ENCODE results near the gene CHD8. TPM values are rescaled to one million over a fixed set of nuclear protein-coding genes. Genes with fewer than 3 reads are reported as not detected.

Gene CHD8
- total RNA-seq, 1 experiment from 2014 or later, result 57.4 TPM

GRCh38 chr14:21350539-21350938, 105.4 kb downstream of the CHD8 start:
- H3K79me2 ChIP-seq (ENCODE audit: low read length), result no peaks in the 10 kb centered on the region
- no peak overlapping the region for H2AFZ ChIP-seq (ENCODE audit: low read length)
- intact Hi-C loops (cut with micrococcal nuclease), result no loop called here
- H3K4me2 ChIP-seq (ENCODE audit: low read length), result no peak overlapping the region
- H3K9me2 ChIP-seq (replicated peaks; ENCODE audit: low read length), result no peaks in the 10 kb centered on the region
- no peak for ATAC-seq
- no peak for TF ChIP-seq EZH2 (IDR thresholded peaks at IDR 0.05; ENCODE audit: low read length, unreplicated experiment)
- no peak for TF ChIP-seq EZH2phosphoT487 (IDR thresholded peaks at IDR 0.05; ENCODE audit: borderline replicate concordance, low read length)
- TF ChIP-seq, protein P1, sequence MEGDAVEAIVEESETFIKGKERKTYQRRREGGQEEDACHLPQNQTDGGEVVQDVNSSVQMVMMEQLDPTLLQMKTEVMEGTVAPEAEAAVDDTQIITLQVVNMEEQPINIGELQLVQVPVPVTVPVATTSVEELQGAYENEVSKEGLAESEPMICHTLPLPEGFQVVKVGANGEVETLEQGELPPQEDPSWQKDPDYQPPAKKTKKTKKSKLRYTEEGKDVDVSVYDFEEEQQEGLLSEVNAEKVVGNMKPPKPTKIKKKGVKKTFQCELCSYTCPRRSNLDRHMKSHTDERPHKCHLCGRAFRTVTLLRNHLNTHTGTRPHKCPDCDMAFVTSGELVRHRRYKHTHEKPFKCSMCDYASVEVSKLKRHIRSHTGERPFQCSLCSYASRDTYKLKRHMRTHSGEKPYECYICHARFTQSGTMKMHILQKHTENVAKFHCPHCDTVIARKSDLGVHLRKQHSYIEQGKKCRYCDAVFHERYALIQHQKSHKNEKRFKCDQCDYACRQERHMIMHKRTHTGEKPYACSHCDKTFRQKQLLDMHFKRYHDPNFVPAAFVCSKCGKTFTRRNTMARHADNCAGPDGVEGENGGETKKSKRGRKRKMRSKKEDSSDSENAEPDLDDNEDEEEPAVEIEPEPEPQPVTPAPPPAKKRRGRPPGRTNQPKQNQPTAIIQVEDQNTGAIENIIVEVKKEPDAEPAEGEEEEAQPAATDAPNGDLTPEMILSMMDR (conservative IDR thresholded peaks at IDR 0.05; ENCODE audit: low read depth, low read length), result no peak
- no peak overlapping the region for H3K4me3 ChIP-seq (ENCODE audit: low read length)
- CTCF ChIA-PET, result no interaction called here
- no peaks in the 10 kb centered on the region for H3K27me3 ChIP-seq (ENCODE audit: low read length)
- BruUV-seq (replicated peaks), result no TSS peak
- POLR2A ChIA-PET (ENCODE audit: unreplicated experiment), result no interaction called here
- H3K36me3 ChIP-seq (ENCODE audit: low read depth, low read length), result peaks cover 37% of the 10 kb centered on the region
- no peaks in the 10 kb centered on the region for H3K9me3 ChIP-seq (ENCODE audit: low read length)
- H3K27ac ChIP-seq (ENCODE audit: low read length), result no peak overlapping the region
- no peaks in the 10 kb centered on the region for H3F3A ChIP-seq (ENCODE audit: low read length, unreplicated experiment)
- H3K9ac ChIP-seq (ENCODE audit: low read length), result no peak overlapping the region
- no peaks in the 10 kb centered on the region for H3K4me1 ChIP-seq (ENCODE audit: insufficient read depth, low read length)
- no peaks in the 10 kb centered on the region for H4K20me1 ChIP-seq (ENCODE audit: low read length)
- DNase-seq, result no peak

DNA sequence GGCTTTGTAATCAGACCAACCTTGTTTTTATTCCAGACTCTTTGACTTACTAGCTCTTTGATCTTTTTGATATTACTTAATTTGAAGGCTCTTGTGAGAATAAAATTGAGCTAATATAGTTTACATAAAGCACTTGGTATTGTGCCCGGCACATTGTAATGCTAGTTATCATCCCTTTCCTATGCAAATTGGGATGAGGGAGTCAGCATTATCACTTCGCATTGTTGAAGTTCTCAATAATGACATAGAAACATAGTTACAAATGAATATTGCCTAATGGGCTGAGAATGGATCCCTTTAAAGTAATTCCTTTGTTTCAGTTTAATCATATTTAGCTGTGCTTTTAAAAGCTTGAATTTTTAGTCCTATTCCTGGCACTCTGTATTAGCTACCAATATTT, 108.7 kb downstream of the CHD8 start:
- CTCF ChIA-PET, result no interaction called here
- no TSS peak for BruUV-seq (replicated peaks)
- H4K20me1 ChIP-seq (ENCODE audit: low read length), result no peaks in the 10 kb centered on the region
- no peak for TF ChIP-seq EZH2phosphoT487 (IDR thresholded peaks at IDR 0.05; ENCODE audit: borderline replicate concordance, low read length)
- no peak for TF ChIP-seq EZH2 (IDR thresholded peaks at IDR 0.05; ENCODE audit: low read length, unreplicated experiment)
- TF ChIP-seq, protein P1 (conservative IDR thresholded peaks at IDR 0.05; ENCODE audit: low read depth, low read length), result no peak
- H3K4me3 ChIP-seq (ENCODE audit: low read length), result no peak overlapping the region
- no peaks in the 10 kb centered on the region for H3K9me2 ChIP-seq (replicated peaks; ENCODE audit: low read length)
- H3K4me1 ChIP-seq (ENCODE audit: insufficient read depth, low read length), result no peaks in the 10 kb centered on the region
- H3K4me2 ChIP-seq (ENCODE audit: low read length), result no peak overlapping the region
- no peaks in the 10 kb centered on the region for H3F3A ChIP-seq (ENCODE audit: low read length, unreplicated experiment)
- POLR2A ChIA-PET (ENCODE audit: unreplicated experiment), result interaction anchor here (0.5 to 0.6 kb wide), 2 partner anchors 18 to 75 kb away, joined by 3 to 15 read pairs; no protein-coding TSS in a partner anchor
- no peak overlapping the region for H3K9ac ChIP-seq (ENCODE audit: low read length)
- no peaks in the 10 kb centered on the region for H3K9me3 ChIP-seq (ENCODE audit: low read length)
- no peak overlapping the region for H3K27ac ChIP-seq (ENCODE audit: low read length)
- no peak overlapping the region for H2AFZ ChIP-seq (ENCODE audit: low read length)
- intact Hi-C loops (cut with micrococcal nuclease), result loop anchor here (10.0 kb wide), 1 partner anchor 1428 kb away; no protein-coding TSS in a partner anchor
- H3K36me3 ChIP-seq (ENCODE audit: low read depth, low read length), result peaks cover 11% of the 10 kb centered on the region
- DNase-seq (no peak), ATAC-seq (no peak)
- no peaks in the 10 kb centered on the region for H3K27me3 ChIP-seq (ENCODE audit: low read length)
- H3K79me2 ChIP-seq (ENCODE audit: low read length), result no peaks in the 10 kb centered on the region

GRCh38 chr14:21346532-21347135, 109.3 kb downstream of the CHD8 start:
- Histone ChIP-seq H3K27ac (ENCODE audit: low read length) (no peak overlapping the region), H3K36me3 (ENCODE audit: low read depth, low read length) (peaks cover 5% of the 10 kb centered on the region; the same call in 1 of the 2 replicates), H4K20me1 (ENCODE audit: low read length) (no peaks in the 10 kb centered on the region), H3K4me1 (ENCODE audit: insufficient read depth, low read length) (no peaks in the 10 kb centered on the region), H2AFZ (ENCODE audit: low read length) (no peak overlapping the region), H3K9me2 (replicated peaks; ENCODE audit: low read length) (no peaks in the 10 kb centered on the region), H3K79me2 (ENCODE audit: low read length) (no peaks in the 10 kb centered on the region), H3F3A (ENCODE audit: low read length, unreplicated experiment) (no peaks in the 10 kb centered on the region), H3K4me2 (ENCODE audit: low read length) (no peak overlapping the region), H3K4me3 (ENCODE audit: low read length) (no peak overlapping the region), H3K27me3 (ENCODE audit: low read length) (no peaks in the 10 kb centered on the region), H3K9me3 (ENCODE audit: low read length) (no peaks in the 10 kb centered on the region), H3K9ac (ENCODE audit: low read length) (no peak overlapping the region)
- CTCF ChIA-PET, result no interaction called here
- TF ChIP-seq, protein P1 (conservative IDR thresholded peaks at IDR 0.05; ENCODE audit: low read depth, low read length), result no peak
- TF ChIP-seq EZH2phosphoT487 (IDR thresholded peaks at IDR 0.05; ENCODE audit: borderline replicate concordance, low read length) (no peak), EZH2 (IDR thresholded peaks at IDR 0.05; ENCODE audit: low read length, unreplicated experiment) (no peak)
- ATAC-seq (no peak), DNase-seq (no peak)
- no TSS peak for BruUV-seq (replicated peaks)
- POLR2A ChIA-PET (ENCODE audit: unreplicated experiment), result interaction anchor here (0.5 to 0.6 kb wide), 2 partner anchors 17 to 74 kb away, joined by 3 to 15 read pairs; no protein-coding TSS in a partner anchor
- intact Hi-C loops (cut with micrococcal nuclease), result loop anchor here (10.0 kb wide), 1 partner anchor 1428 kb away; no protein-coding TSS in a partner anchor

All from PC-3 (cell line).